Effector CD8-positive, alpha-beta T cell (primary cell): ENCODE results near the gene RIC3.

Experiments used
- DNase-seq: peaks from one replicate; lab custom pipeline; 2025; lab: John Stamatoyannopoulos, UW
- total RNA-seq, 4 experiments: gene quantifications; one replicate each; lab custom pipeline; 2026; lab: John Stamatoyannopoulos, UW

RIC3 gene
- total RNA-seq, result 14.5 to 18.6 (median 15.5) reads per million in 4 experiments

GRCh38 chr11:8168485-8169257, at the start of gene RIC3:
TSS of gene RIC3 (minus strand) at chr11:8169025. CDS start at chr11:8168989, 36 bp downstream.
- DNase-seq, result no peak

GRCh38 chr11:8218409-8218808, 49.6 kb upstream of the RIC3 start:
- DNase-seq, result no peak

GRCh38 chr11:8217926-8218325, 49.1 kb upstream of the RIC3 start:
- no peak for DNase-seq

- DNase-seq, result no peak
These were observed 48.3 kb upstream of the RIC3 start for GRCh38 chr11:8217136-8217535.

GRCh38 chr11:8213376-8213775, 44.6 kb upstream of the RIC3 start:
- no peak for DNase-seq

GRCh38 chr11:8209208-8209807, 40.5 kb upstream of the RIC3 start:
- DNase-seq, result no peak

GRCh38 chr11:8207080-8208000, 38.5 kb upstream of the RIC3 start:
- no peak for DNase-seq

GRCh38 chr11:8206251-8207079, 37.6 kb upstream of the RIC3 start:
- DNase-seq, result no peak

- DNase-seq, result no peak
These were observed 36.7 kb upstream of the RIC3 start for GRCh38 chr11:8205566-8205965.

GRCh38 chr11:8204596-8204995, 35.8 kb upstream of the RIC3 start:
- no peak for DNase-seq

GRCh38 chr11:8204025-8204424, 35.2 kb upstream of the RIC3 start:
- no peak for DNase-seq

- DNase-seq, result no peak
These were observed 34.5 kb upstream of the RIC3 start for GRCh38 chr11:8203414-8203715.

- DNase-seq, result no peak
These were observed 33.9 kb upstream of the RIC3 start for GRCh38 chr11:8202516-8203413.

- no peak for DNase-seq
These were observed 33.0 kb upstream of the RIC3 start for GRCh38 chr11:8201644-8202365.

- no peak for DNase-seq
These were observed 30.9 kb upstream of the RIC3 start for GRCh38 chr11:8199676-8200075.

GRCh38 chr11:8196749-8197148, 27.9 kb upstream of the RIC3 start:
- no peak for DNase-seq

- no peak for DNase-seq
These were observed 26.1 kb upstream of the RIC3 start for GRCh38 chr11:8194956-8195355.

- DNase-seq, result no peak
These were observed 24.0 kb upstream of the RIC3 start for GRCh38 chr11:8192896-8193209.

- DNase-seq, result no peak
These were observed 23.4 kb upstream of the RIC3 start for GRCh38 chr11:8192016-8192895.
